Measurements from ENCODE around the gene CRACR2B.

CRACR2B gene

GRCh38 chr11:866481-866880 lies 38.8 kb downstream of the CRACR2B start:
- no peak for DNase-seq (ENCODE audit: extremely low spot score)
- TF ChIP-seq FOXA1 (IDR thresholded peaks at IDR 0.05) = no peak
- TF ChIP-seq L3MBTL2 (conservative IDR thresholded peaks at IDR 0.05) = no peak
- no peak for TF ChIP-seq ZNF384 (IDR thresholded peaks at IDR 0.05)
- no peak for TF ChIP-seq TARDBP (IDR thresholded peaks at IDR 0.05)
- TF ChIP-seq ELF4 (IDR thresholded peaks at IDR 0.05) = no peak
- no peak for TF ChIP-seq FOXM1 (IDR thresholded peaks at IDR 0.05; ENCODE audit: borderline replicate concordance)
- no peak for TF ChIP-seq PKNOX1 (IDR thresholded peaks at IDR 0.05)
- POLR2A ChIA-PET = no interaction called here
- CTCF ChIA-PET = no interaction called here

GRCh38 chr11:867856-868358 lies 40.2 kb downstream of the CRACR2B start:
- no peak for TF ChIP-seq TARDBP (IDR thresholded peaks at IDR 0.05)
- TF ChIP-seq CTBP1 (IDR thresholded peaks at IDR 0.05; ENCODE audit: borderline replicate concordance) = no peak
- TF ChIP-seq NFRKB (IDR thresholded peaks at IDR 0.05) = no peak
- TF ChIP-seq ELF4 (IDR thresholded peaks at IDR 0.05) = no peak
- TF ChIP-seq LEF1 (IDR thresholded peaks at IDR 0.05; ENCODE audit: borderline replicate concordance) = no peak
- TF ChIP-seq FOXA1 (IDR thresholded peaks at IDR 0.05) = no peak
- no peak for TF ChIP-seq PKNOX1 (IDR thresholded peaks at IDR 0.05)
- no peak for TF ChIP-seq SP1 (IDR thresholded peaks at IDR 0.05)
- no peak for TF ChIP-seq ARNT (IDR thresholded peaks at IDR 0.05)
- no peak for TF ChIP-seq ZNF384 (IDR thresholded peaks at IDR 0.05)
- TF ChIP-seq L3MBTL2 (conservative IDR thresholded peaks at IDR 0.05) = no peak
- no peak for TF ChIP-seq FOXM1 (IDR thresholded peaks at IDR 0.05; ENCODE audit: borderline replicate concordance)
- no peak for TF ChIP-seq SUZ12 (IDR thresholded peaks at IDR 0.05)
- no peak for TF ChIP-seq FOXK2 (IDR thresholded peaks at IDR 0.05)
- DNase-seq (ENCODE audit: extremely low spot score) = no peak
- ChIA-PET CTCF (interaction anchor here (0.6 kb wide), 1 partner anchor 725 kb away, joined by 3 read pairs; no protein-coding TSS in a partner anchor), POLR2A (no interaction called here)

GRCh38 chr11:868394-868793 lies 40.7 kb downstream of the CRACR2B start:
- CTCF ChIA-PET = interaction anchor here (0.6 kb wide), 1 partner anchor 725 kb away, joined by 3 read pairs; no protein-coding TSS in a partner anchor
- DNase-seq (ENCODE audit: extremely low spot score) = no peak
- POLR2A ChIA-PET = no interaction called here
- TF ChIP-seq ZNF384 (IDR thresholded peaks at IDR 0.05) (no peak), HDGF (IDR thresholded peaks at IDR 0.05; ENCODE audit: borderline replicate concordance) (no peak), NFRKB (IDR thresholded peaks at IDR 0.05) (no peak), BHLHE40 (IDR thresholded peaks at IDR 0.05; ENCODE audit: borderline replicate concordance) (no peak), CTBP1 (IDR thresholded peaks at IDR 0.05; ENCODE audit: borderline replicate concordance) (no peak), FOXK2 (IDR thresholded peaks at IDR 0.05) (no peak), FOXM1 (IDR thresholded peaks at IDR 0.05; ENCODE audit: borderline replicate concordance) (no peak), FOXA1 (IDR thresholded peaks at IDR 0.05) (no peak), ELF4 (IDR thresholded peaks at IDR 0.05) (no peak), LEF1 (IDR thresholded peaks at IDR 0.05; ENCODE audit: borderline replicate concordance) (no peak)

GRCh38 chr11:868802-869201 lies 41.1 kb downstream of the CRACR2B start:
- ChIA-PET POLR2A (no interaction called here), CTCF (no interaction called here)
- DNase-seq (ENCODE audit: extremely low spot score) = no peak
- TF ChIP-seq PKNOX1 (IDR thresholded peaks at IDR 0.05) (no peak), NFRKB (IDR thresholded peaks at IDR 0.05) (no peak), SUZ12 (IDR thresholded peaks at IDR 0.05) (no peak), ELF4 (IDR thresholded peaks at IDR 0.05) (no peak), BHLHE40 (IDR thresholded peaks at IDR 0.05; ENCODE audit: borderline replicate concordance) (no peak), L3MBTL2 (conservative IDR thresholded peaks at IDR 0.05) (no peak), FOXA1 (IDR thresholded peaks at IDR 0.05) (no peak), CTBP1 (IDR thresholded peaks at IDR 0.05; ENCODE audit: borderline replicate concordance) (no peak)

- ChIA-PET POLR2A (no interaction called here), CTCF (no interaction called here)
- no peak for TF ChIP-seq FOXM1 (IDR thresholded peaks at IDR 0.05; ENCODE audit: borderline replicate concordance)
- TF ChIP-seq L3MBTL2 (conservative IDR thresholded peaks at IDR 0.05) = no peak
- TF ChIP-seq LEF1 (IDR thresholded peaks at IDR 0.05; ENCODE audit: borderline replicate concordance) = no peak
- no peak for TF ChIP-seq CTBP1 (IDR thresholded peaks at IDR 0.05; ENCODE audit: borderline replicate concordance)
- TF ChIP-seq HDGF (IDR thresholded peaks at IDR 0.05; ENCODE audit: borderline replicate concordance) = no peak
- TF ChIP-seq ZNF384 (IDR thresholded peaks at IDR 0.05) = no peak
- TF ChIP-seq ELF4 (IDR thresholded peaks at IDR 0.05) = no peak
- no peak for TF ChIP-seq NFRKB (IDR thresholded peaks at IDR 0.05)
- TF ChIP-seq BHLHE40 (IDR thresholded peaks at IDR 0.05; ENCODE audit: borderline replicate concordance) = no peak
- TF ChIP-seq SP1 (IDR thresholded peaks at IDR 0.05) = no peak
- TF ChIP-seq ARNT (IDR thresholded peaks at IDR 0.05) = no peak
- no peak for TF ChIP-seq TARDBP (IDR thresholded peaks at IDR 0.05)
- no peak for TF ChIP-seq FOXK2 (IDR thresholded peaks at IDR 0.05)
- no peak for TF ChIP-seq SUZ12 (IDR thresholded peaks at IDR 0.05)
- no peak for TF ChIP-seq PKNOX1 (IDR thresholded peaks at IDR 0.05)
- TF ChIP-seq FOXA1 (IDR thresholded peaks at IDR 0.05) = no peak
- no peak for DNase-seq (ENCODE audit: extremely low spot score)
These were observed 41.8 kb downstream of the CRACR2B start for GRCh38 chr11:869399-870126.

- ChIA-PET POLR2A (no interaction called here), CTCF (no interaction called here)
- DNase-seq (ENCODE audit: extremely low spot score) = no peak
- TF ChIP-seq ELF4 (IDR thresholded peaks at IDR 0.05) = no peak
- TF ChIP-seq PKNOX1 (IDR thresholded peaks at IDR 0.05) = no peak
- TF ChIP-seq FOXM1 (IDR thresholded peaks at IDR 0.05; ENCODE audit: borderline replicate concordance) = no peak
- TF ChIP-seq SP1 (IDR thresholded peaks at IDR 0.05) = no peak
- no peak for TF ChIP-seq BHLHE40 (IDR thresholded peaks at IDR 0.05; ENCODE audit: borderline replicate concordance)
- no peak for TF ChIP-seq SUZ12 (IDR thresholded peaks at IDR 0.05)
These were observed 42.4 kb downstream of the CRACR2B start for GRCh38 chr11:870127-870413.

Measured in HEK293T (cell line).